ENCODE measurements around the gene TLR5.

DNA sequence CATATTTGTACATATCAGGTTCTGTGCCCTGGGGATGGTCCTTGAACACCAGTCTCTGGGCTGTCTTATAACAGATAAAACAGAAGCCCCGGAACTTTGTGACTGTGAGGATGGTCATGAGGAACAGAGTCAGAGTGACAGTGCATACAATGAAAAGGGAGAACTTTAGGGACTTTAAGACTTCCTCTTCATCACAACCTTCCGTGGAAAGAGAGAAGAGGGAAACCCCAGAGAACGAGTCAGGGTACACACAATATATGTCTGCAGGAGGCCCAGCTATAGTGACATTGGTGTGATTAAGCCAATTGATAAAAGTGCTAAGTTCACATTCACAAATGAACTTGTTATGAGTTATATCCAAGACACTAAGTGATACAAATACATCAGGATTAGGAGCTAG, 32.1 kb downstream of the TLR5 start:
- no peak for TF ChIP-seq CTCF (IDR thresholded peaks at IDR 0.05; ENCODE audit: insufficient read depth, low read length, poor library complexity, severe bottlenecking)
- TF ChIP-seq EZH2phosphoT487 (conservative IDR thresholded peaks at IDR 0.05; ENCODE audit: low read length) = no peak

Data from SU-DHL-6 (cell line).